ENCODE measurements around the gene SOWAHD. TPM values are rescaled to one million over a fixed set of nuclear protein-coding genes. Genes with fewer than 3 reads are reported as not detected.
A peak's percentile ranks its signal among the peaks of the same experiment; 100 is the strongest.

Gene SOWAHD, protein sequence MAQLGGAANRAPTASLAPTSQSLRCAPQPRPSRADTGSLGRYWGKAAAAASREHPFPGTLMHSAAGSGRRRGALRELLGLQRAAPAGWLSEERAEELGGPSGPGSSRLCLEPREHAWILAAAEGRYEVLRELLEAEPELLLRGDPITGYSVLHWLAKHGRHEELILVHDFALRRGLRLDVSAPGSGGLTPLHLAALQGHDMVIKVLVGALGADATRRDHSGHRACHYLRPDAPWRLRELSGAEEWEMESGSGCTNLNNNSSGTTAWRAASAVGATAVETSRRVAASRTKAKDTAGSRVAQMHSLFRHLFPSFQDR
- under 1 TPM; 0.33 to 0.55 TPM for total RNA-seq
- 0.84 TPM for polyA plus RNA-seq

DNA sequence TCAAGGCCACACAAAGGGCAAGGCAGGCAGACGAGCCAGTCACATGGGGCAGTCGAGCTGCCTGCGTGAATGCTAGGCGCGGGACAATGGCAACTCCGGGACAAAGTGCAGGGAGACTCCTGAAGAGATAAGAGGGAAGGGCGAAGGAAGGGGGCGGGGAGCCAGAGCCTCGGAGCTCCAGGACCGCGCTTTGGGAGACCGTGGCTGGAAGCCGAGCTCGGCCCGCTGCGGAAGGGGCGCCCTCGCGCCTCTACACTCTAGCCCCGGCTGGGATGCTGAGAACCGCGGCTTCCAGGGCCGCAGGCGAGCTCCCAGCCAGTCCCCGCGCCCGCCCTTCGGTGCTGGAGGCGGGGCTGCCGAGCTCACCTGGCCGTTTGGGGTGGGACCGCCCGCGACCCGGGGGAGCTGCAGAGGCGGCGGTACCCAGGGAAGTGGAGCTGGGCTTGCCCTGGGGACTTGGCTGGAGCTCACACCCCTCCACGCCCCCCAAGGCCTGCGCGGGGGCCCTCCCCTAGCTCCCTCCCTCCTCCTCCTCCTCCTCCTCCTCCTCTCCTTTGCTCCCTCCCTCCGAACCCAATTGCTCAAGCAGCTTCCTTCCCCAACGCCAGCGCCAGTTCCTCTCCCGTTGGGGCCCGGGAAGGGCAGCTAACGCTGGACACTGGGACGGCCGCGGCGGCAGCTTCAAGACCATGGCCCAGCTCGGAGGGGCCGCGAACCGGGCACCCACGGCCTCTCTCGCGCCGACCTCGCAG lies at the start of gene SOWAHD:
TSS of gene SOWAHD (plus strand) at position 610 of the 752 bp plus-strand sequence. CDS start at position 690, 80 bp downstream.
- peaks cover 43% of the 10 kb centered on the region for H3K4me1 ChIP-seq (ENCODE audit: insufficient read depth, low read length)
- no peak within 1 kb of the TSS for H3K27ac ChIP-seq (ENCODE audit: low read depth, low read length)
- CTCF ChIA-PET: interaction anchor here (0.7 to 2.3 kb wide), 14 partner anchors 8 to 289 kb away, joined by 3 to 10 read pairs (median 4); partner anchors contain the start of gene RPL39
- Mint-ChIP-seq H3K4me1 (peaks cover 43 to 64% (median 44%) of the 10 kb centered on the region in 3 donors), H3K36me3 (peaks cover 0 to 2% (median 0%) of the 10 kb centered on the region in 3 donors), H3K4me3 (peak within 1 kb of the TSS; percentile 69 to 85 (median 75)), H3K27me3 (peaks cover 0 to 2% of the 10 kb centered on the region in 2 donors), H3K27ac (peak within 1 kb of the TSS; percentile 90 to 98 (median 94)), H3K9me3 (no peaks in the 10 kb centered on the region)
- H3K4me3 ChIP-seq (ENCODE audit: low read length): peak within 1 kb of the TSS; percentile 47
- no peaks in the 10 kb centered on the region for H3K36me3 ChIP-seq (ENCODE audit: insufficient read depth, low read length)
- H3K27me3 ChIP-seq (ENCODE audit: insufficient read depth, low read length, poor library complexity, severe bottlenecking): no peaks in the 10 kb centered on the region
- no peaks in the 10 kb centered on the region for H3K9me3 ChIP-seq (ENCODE audit: low read length)
- peak; percentile 21 to 57 (median 31) for DNase-seq
- POLR2A ChIA-PET: interaction anchor here (0.5 to 3.3 kb wide), 7 partner anchors 32 to 152 kb away, joined by 3 to 19 read pairs (median 5); partner anchors contain the start of genes NKRF, RPL39 and SEPTIN6

DNA sequence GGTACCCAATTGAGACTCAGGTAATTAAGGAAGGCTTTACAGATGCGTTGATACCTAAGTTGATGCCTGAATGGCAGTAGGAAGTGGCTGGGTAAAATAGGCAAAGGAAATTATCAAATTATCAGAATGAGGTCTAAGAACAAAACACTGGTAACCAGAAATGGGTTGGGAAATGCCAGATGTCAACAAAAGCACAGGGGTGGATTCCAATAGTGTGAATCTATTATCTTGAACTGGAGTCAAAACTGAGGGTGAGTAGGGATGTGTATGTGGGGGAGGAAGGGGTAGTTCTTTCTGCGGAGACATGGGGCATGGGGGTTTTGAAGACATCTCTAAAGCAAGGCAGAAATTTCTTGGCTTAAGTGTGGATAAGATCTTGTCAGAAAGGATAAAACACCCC lies 49.5 kb upstream of the SOWAHD start:
- no peaks in the 10 kb centered on the region for H3K27me3 Mint-ChIP-seq
- no peaks in the 10 kb centered on the region for H3K9me3 Mint-ChIP-seq
- H3K9me3 ChIP-seq (ENCODE audit: low read length): no peaks in the 10 kb centered on the region
- H3K4me1 Mint-ChIP-seq: peaks cover 0 to 3% (median 0%) of the 10 kb centered on the region in 3 donors
- no peak overlapping the region for H3K27ac ChIP-seq (ENCODE audit: low read depth, low read length)
- H3K4me3 Mint-ChIP-seq: no peak overlapping the region
- POLR2A ChIA-PET: no interaction called here
- no peaks in the 10 kb centered on the region for H3K4me1 ChIP-seq (ENCODE audit: insufficient read depth, low read length)
- no peak for DNase-seq
- no peaks in the 10 kb centered on the region for H3K36me3 ChIP-seq (ENCODE audit: insufficient read depth, low read length)
- no peak overlapping the region for H3K4me3 ChIP-seq (ENCODE audit: low read length)
- H3K36me3 Mint-ChIP-seq: peaks cover 0 to 3% (median 0%) of the 10 kb centered on the region in 3 donors
- CTCF ChIA-PET: interaction anchor here (1.2 kb wide), 1 partner anchor 11 kb away, joined by 4 read pairs; no protein-coding TSS in a partner anchor
- peak overlapping the region in 1 of 8 donors; percentile 52 for H3K27ac Mint-ChIP-seq
- H3K27me3 ChIP-seq (ENCODE audit: insufficient read depth, low read length, poor library complexity, severe bottlenecking): no peaks in the 10 kb centered on the region

DNA sequence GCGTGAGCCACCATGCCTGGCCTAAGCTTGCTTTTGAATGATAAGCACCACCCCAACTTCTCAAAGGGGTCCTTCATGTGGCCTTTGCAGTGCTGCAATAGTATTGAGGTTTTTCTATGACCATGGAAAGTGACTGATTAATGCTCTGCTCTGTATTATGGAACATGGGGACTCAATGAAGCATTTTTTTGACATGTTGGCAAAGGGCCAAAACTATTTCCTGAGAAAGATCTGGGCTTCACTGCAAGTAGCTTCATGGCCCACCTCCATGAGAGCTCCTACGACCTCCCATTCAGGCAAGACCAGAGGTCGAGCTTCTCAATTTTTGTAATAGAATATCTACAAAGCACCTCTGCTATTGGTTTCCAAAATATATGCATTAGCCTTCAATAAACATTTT lies 48.8 kb upstream of the SOWAHD start:
- Histone ChIP-seq H3K27ac (ENCODE audit: low read depth, low read length) (no peak overlapping the region), H3K9me3 (ENCODE audit: low read length) (no peaks in the 10 kb centered on the region), H3K4me3 (ENCODE audit: low read length) (no peak overlapping the region), H3K36me3 (ENCODE audit: insufficient read depth, low read length) (no peaks in the 10 kb centered on the region), H3K27me3 (ENCODE audit: insufficient read depth, low read length, poor library complexity, severe bottlenecking) (no peaks in the 10 kb centered on the region), H3K4me1 (ENCODE audit: insufficient read depth, low read length) (no peaks in the 10 kb centered on the region)
- H3K4me1 Mint-ChIP-seq: peaks cover 0 to 3% (median 0%) of the 10 kb centered on the region in 3 donors
- no peaks in the 10 kb centered on the region for H3K27me3 Mint-ChIP-seq
- no peak overlapping the region for H3K27ac Mint-ChIP-seq
- ChIA-PET CTCF (interaction anchor here (1.2 to 1.4 kb wide), 2 partner anchors 12 to 20 kb away, joined by 4 to 6 read pairs; no protein-coding TSS in a partner anchor), POLR2A (no interaction called here)
- H3K9me3 Mint-ChIP-seq: no peaks in the 10 kb centered on the region
- H3K4me3 Mint-ChIP-seq: no peak overlapping the region
- peaks cover 0 to 3% (median 0%) of the 10 kb centered on the region in 3 donors for H3K36me3 Mint-ChIP-seq
- DNase-seq: no peak

DNA sequence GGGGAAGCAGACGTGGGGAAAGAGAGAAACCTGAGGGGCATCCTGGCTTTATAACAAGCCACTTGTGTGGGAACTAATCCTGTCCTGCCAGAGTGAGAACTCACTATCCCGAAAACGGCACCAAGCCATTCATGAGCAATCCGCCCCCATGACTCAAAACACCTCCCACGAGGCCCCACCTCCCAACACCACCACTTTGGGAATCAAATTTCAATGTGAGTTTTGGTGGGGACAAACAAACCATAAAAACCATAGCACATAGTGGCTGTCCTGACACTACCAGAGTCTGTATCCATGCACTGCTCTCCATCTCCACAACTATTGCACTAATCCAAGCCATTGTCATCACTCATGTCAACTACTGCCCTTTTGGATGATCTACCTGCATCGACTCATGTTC lies 36.9 kb upstream of the SOWAHD start:
- CTCF ChIA-PET: no interaction called here
- H3K4me3 Mint-ChIP-seq: no peak overlapping the region
- Histone ChIP-seq H3K4me3 (ENCODE audit: low read length) (no peak overlapping the region), H3K27me3 (ENCODE audit: insufficient read depth, low read length, poor library complexity, severe bottlenecking) (no peaks in the 10 kb centered on the region), H3K27ac (ENCODE audit: low read depth, low read length) (no peak overlapping the region), H3K36me3 (ENCODE audit: insufficient read depth, low read length) (no peaks in the 10 kb centered on the region), H3K9me3 (ENCODE audit: low read length) (no peaks in the 10 kb centered on the region), H3K4me1 (ENCODE audit: insufficient read depth, low read length) (no peaks in the 10 kb centered on the region)
- H3K27ac Mint-ChIP-seq: no peak overlapping the region
- no peaks in the 10 kb centered on the region for H3K27me3 Mint-ChIP-seq
- H3K4me1 Mint-ChIP-seq: no peaks in the 10 kb centered on the region
- no peak for DNase-seq
- H3K36me3 Mint-ChIP-seq: no peaks in the 10 kb centered on the region
- no peaks in the 10 kb centered on the region for H3K9me3 Mint-ChIP-seq
- POLR2A ChIA-PET: no interaction called here

DNA sequence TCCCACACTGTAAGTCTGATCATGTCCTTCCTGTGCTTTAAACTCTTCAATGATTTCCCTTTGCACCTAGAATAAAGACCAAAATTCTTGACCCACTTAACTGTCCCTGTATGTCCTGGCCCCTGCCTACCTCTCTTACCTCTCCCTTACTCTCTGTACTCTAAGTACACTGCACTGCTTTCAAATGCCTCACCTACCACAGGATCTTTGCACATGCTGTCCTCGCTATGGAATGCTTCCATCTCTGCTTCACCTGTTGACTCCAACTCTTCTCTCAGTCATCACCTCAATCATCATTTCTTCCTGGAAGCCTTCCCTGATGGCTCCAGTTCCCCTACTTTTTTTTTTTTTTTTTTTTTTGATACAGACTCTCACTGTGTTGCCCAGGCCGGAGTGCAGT lies 36.5 kb upstream of the SOWAHD start:
- no peak overlapping the region for H3K4me3 ChIP-seq (ENCODE audit: low read length)
- no peak overlapping the region for H3K27ac ChIP-seq (ENCODE audit: low read depth, low read length)
- no peaks in the 10 kb centered on the region for H3K9me3 ChIP-seq (ENCODE audit: low read length)
- CTCF ChIA-PET: no interaction called here
- Mint-ChIP-seq H3K36me3 (no peaks in the 10 kb centered on the region), H3K9me3 (no peaks in the 10 kb centered on the region), H3K27ac (no peak overlapping the region), H3K4me1 (peaks cover 2 to 3% (median 3%) of the 10 kb centered on the region in 3 donors), H3K4me3 (no peak overlapping the region), H3K27me3 (no peaks in the 10 kb centered on the region)
- no peaks in the 10 kb centered on the region for H3K4me1 ChIP-seq (ENCODE audit: insufficient read depth, low read length)
- POLR2A ChIA-PET: no interaction called here
- H3K27me3 ChIP-seq (ENCODE audit: insufficient read depth, low read length, poor library complexity, severe bottlenecking): no peaks in the 10 kb centered on the region
- DNase-seq: no peak
- no peaks in the 10 kb centered on the region for H3K36me3 ChIP-seq (ENCODE audit: insufficient read depth, low read length)

DNA sequence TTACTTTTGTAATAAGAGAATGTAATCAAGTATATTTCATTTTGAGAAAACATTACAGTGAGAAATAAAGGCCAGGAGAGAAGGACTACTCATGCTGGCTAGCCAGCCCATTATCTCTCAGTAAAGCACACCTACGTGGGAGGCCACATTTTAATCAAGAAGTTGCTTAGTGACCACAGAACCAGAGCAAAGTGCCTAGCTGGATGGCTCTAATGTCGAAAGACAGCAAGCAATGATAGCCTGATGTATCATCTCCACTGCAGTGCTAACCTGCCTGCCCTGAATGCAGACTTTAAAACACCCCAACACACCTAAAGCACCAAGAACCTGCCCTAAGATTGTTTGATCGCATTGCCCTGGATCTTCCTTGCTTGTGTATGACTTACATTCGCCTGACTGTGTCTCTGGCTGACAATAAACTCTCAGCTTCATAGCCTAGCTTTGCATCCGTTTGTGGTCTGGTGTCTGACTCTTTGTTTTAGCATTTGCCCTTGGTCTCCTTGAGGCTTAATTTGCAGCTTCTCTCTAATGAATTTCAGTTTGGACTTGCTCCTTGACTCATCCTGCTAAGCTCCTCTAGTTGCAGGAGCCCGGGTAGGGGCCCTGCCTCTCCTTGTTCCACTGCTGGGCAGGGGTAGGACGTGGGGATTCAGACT lies 31.4 kb upstream of the SOWAHD start:
- peaks cover 9 to 15% (median 13%) of the 10 kb centered on the region in 3 donors for H3K4me1 Mint-ChIP-seq
- H3K4me3 Mint-ChIP-seq: peak overlapping the region in 6 of 7 donors; percentile 4 to 86 (median 53)
- H3K4me3 ChIP-seq (ENCODE audit: low read length): no peak overlapping the region
- ChIA-PET POLR2A (interaction anchor here (0.7 to 1.0 kb wide), 6 partner anchors 17 to 121 kb away, joined by 3 to 6 read pairs (median 3); partner anchors contain the start of genes NKRF and SEPTIN6), CTCF (interaction anchor here (0.6 to 4.3 kb wide), 13 partner anchors 28 to 248 kb away, joined by 3 to 24 read pairs (median 4); partner anchors contain the start of genes SEPTIN6 and SOWAHD)
- DNase-seq: peak in 3 of 5 donors; percentile 30 to 52 (median 51)
- peak overlapping the region; percentile 27 to 91 (median 74) for H3K27ac Mint-ChIP-seq
- H3K9me3 ChIP-seq (ENCODE audit: low read length): no peaks in the 10 kb centered on the region
- no peak overlapping the region for H3K27ac ChIP-seq (ENCODE audit: low read depth, low read length)
- no peaks in the 10 kb centered on the region for H3K36me3 Mint-ChIP-seq
- no peaks in the 10 kb centered on the region for H3K36me3 ChIP-seq (ENCODE audit: insufficient read depth, low read length)
- no peaks in the 10 kb centered on the region for H3K4me1 ChIP-seq (ENCODE audit: insufficient read depth, low read length)
- H3K27me3 Mint-ChIP-seq: peaks cover 0 to 2% of the 10 kb centered on the region in 2 donors
- H3K27me3 ChIP-seq (ENCODE audit: insufficient read depth, low read length, poor library complexity, severe bottlenecking): no peaks in the 10 kb centered on the region
- H3K9me3 Mint-ChIP-seq: no peaks in the 10 kb centered on the region

DNA sequence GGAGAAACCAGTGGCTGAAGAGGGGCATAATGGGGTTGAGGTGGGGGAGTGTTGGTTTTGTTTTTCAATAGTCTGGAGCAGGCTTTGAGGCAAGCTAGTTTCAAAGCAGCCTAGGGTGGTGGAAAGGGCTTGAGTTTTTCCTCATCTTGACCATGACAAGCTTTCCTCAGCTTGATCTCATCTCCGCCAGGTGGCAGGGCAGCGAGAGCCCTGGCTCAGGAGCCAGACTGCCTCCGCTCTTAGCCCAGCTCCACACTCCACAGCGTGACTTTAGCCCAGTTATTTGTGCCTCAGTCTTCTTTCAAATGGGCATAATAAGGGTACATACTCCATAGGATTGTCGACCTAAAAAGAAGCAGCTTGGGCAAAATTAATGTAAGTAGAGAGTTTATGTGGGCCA lies 29.9 kb upstream of the SOWAHD start:
- H3K27me3 ChIP-seq (ENCODE audit: insufficient read depth, low read length, poor library complexity, severe bottlenecking): no peaks in the 10 kb centered on the region
- peaks cover 9 to 15% (median 13%) of the 10 kb centered on the region in 3 donors for H3K4me1 Mint-ChIP-seq
- H3K4me3 Mint-ChIP-seq: peak overlapping the region in 1 of 7 donors; percentile 19
- no peak overlapping the region for H3K27ac ChIP-seq (ENCODE audit: low read depth, low read length)
- no peak overlapping the region for H3K4me3 ChIP-seq (ENCODE audit: low read length)
- H3K27me3 Mint-ChIP-seq: peaks cover 0 to 3% of the 10 kb centered on the region in 2 donors
- H3K36me3 Mint-ChIP-seq: no peaks in the 10 kb centered on the region
- ChIA-PET POLR2A (no interaction called here), CTCF (interaction anchor here (0.8 to 4.3 kb wide), 16 partner anchors 18 to 259 kb away, joined by 3 to 24 read pairs (median 6); partner anchors contain the start of genes NKRF, SEPTIN6 and SOWAHD)
- DNase-seq: no peak
- H3K4me1 ChIP-seq (ENCODE audit: insufficient read depth, low read length): no peaks in the 10 kb centered on the region
- peak overlapping the region in 1 of 8 donors; percentile 40 for H3K27ac Mint-ChIP-seq
- no peaks in the 10 kb centered on the region for H3K9me3 Mint-ChIP-seq
- H3K36me3 ChIP-seq (ENCODE audit: insufficient read depth, low read length): no peaks in the 10 kb centered on the region
- H3K9me3 ChIP-seq (ENCODE audit: low read length): no peaks in the 10 kb centered on the region
